Right lobe of liver (tissue), 4 donors: Measurements from ENCODE around the gene YEATS4.

Experiments used
- POLR2A ChIP-seq: fragments of 450-650 bp; IDR thresholded peaks from one replicate; pipeline ENCODE4 v1.6.1; 2017; ENCODE audit warnings: antibody characterized with exemption, mild to moderate bottlenecking
- TF ChIP-seq, protein P1 (sequence below), 4 donors: fragments of 200-600 bp in 3 of 4; fragments of 450-650 bp in 1 of 4; IDR thresholded peaks; one replicate each; pipeline versions ENCODE4 v1.5.1 to v1.8.0; 2016 to 2022; ENCODE audit warnings: antibody characterized with exemption in 4 of 4, mild to moderate bottlenecking in 2 of 4
- donor health status: DM: no; HTN: no; CAD: no.
- donor health status: DM: no; HTN: no; CAD: no.
- donor health status: DM: no; HTN: yes; CAD: no.

DNA sequence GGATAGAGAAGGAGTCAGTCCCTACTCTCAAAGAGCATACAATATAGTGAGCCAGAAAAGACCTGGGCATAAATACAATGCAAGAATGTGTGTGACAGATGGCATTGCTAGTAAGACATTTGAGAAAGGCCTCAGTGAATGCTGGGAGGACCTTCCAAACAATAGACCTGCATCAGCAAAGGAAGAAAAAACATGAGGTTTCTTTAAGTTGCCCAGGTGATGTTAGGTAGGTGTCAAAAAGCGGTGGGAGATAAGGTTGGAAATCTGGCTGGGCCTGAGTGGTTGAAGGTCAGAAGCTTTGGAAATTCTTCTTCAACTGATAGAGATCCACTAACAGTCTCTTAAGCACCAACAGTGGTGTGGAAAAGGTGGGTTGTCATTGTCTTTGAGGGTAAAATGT, 60.2 kb downstream of the YEATS4 start:
- TF ChIP-seq, protein P1, sequence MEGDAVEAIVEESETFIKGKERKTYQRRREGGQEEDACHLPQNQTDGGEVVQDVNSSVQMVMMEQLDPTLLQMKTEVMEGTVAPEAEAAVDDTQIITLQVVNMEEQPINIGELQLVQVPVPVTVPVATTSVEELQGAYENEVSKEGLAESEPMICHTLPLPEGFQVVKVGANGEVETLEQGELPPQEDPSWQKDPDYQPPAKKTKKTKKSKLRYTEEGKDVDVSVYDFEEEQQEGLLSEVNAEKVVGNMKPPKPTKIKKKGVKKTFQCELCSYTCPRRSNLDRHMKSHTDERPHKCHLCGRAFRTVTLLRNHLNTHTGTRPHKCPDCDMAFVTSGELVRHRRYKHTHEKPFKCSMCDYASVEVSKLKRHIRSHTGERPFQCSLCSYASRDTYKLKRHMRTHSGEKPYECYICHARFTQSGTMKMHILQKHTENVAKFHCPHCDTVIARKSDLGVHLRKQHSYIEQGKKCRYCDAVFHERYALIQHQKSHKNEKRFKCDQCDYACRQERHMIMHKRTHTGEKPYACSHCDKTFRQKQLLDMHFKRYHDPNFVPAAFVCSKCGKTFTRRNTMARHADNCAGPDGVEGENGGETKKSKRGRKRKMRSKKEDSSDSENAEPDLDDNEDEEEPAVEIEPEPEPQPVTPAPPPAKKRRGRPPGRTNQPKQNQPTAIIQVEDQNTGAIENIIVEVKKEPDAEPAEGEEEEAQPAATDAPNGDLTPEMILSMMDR (IDR thresholded peaks at IDR 0.05): no peak
- no peak for TF ChIP-seq POLR2A
